K562 treated with DMSO at 1 percent for 12 hours (cell line): ENCODE data around the gene OR2M3. TPM values are rescaled to one million over a fixed set of nuclear protein-coding genes. Genes with fewer than 3 reads are reported as not detected.

Source experiments
- total RNA-seq: library from RNA; unstranded; fragments of 300-600 nt; gene quantifications from 2 replicates; pipeline ENCODE4 v1.2.3, GENCODE V29; 2022; ENCODE audit not compliant: insufficient read depth

OR2M3 gene
- total RNA-seq, result not detected in 2 replicates

GRCh38 chr1:248196965-248197364 lies at the start of gene OR2M3:
TSS of gene OR2M3 (plus strand) at chr1:248197265. CDS start at chr1:248203068, 5,803 bp downstream.

GRCh38 chr1:248174521-248174920 lies 22.5 kb upstream of the OR2M3 start, which contains the start of gene OR2M2:
TSS of gene OR2M2 (plus strand) at chr1:248174821. CDS start at chr1:248179986, 5,165 bp downstream.

GRCh38 chr1:248231117-248231516 lies 34.1 kb downstream of the OR2M3 start, which contains the start of gene OR2M4:
TSS of gene OR2M4 (plus strand) at chr1:248231417. CDS start at chr1:248238929, 7,512 bp downstream.

Other genes with a start within 250 kb of the OR2M3 start
- gene OR2L8, start 248.4 kb upstream of the OR2M3 start, total RNA-seq, result not detected in 2 replicates
- gene OR2AK2, start 232.0 kb upstream of the OR2M3 start, total RNA-seq, result not detected in 2 replicates
- gene OR2L5, start 183.6 kb upstream of the OR2M3 start, total RNA-seq, result not detected in 2 replicates
- gene OR2L2, start 167.2 kb upstream of the OR2M3 start, total RNA-seq, result not detected in 2 replicates
- gene OR2L3, start 150.4 kb upstream of the OR2M3 start, total RNA-seq, result not detected in 2 replicates
- gene OR2L13, start 102.1 kb upstream of the OR2M3 start, total RNA-seq, result not detected in 2 replicates
- gene OR2M5, start 52.1 kb upstream of the OR2M3 start, total RNA-seq, result not detected in 2 replicates
- gene OR2M2, start 22.4 kb upstream of the OR2M3 start, total RNA-seq, result not detected in 2 replicates
- not detected in 2 replicates for gene OR2M4, start 34.2 kb downstream of the OR2M3 start, total RNA-seq
- not detected in 2 replicates for gene OR2T33, start 80.7 kb downstream of the OR2M3 start, total RNA-seq
- gene OR2T12, start 106.2 kb downstream of the OR2M3 start, total RNA-seq, result not detected in 2 replicates
- not detected in 2 replicates for gene OR2M7, start 127.3 kb downstream of the OR2M3 start, total RNA-seq
- gene OR14C36, start 151.5 kb downstream of the OR2M3 start, total RNA-seq, result not detected in 2 replicates
- gene OR2T4, start 164.4 kb downstream of the OR2M3 start, total RNA-seq, result not detected in 2 replicates
- not detected in 2 replicates for gene OR2T6, start 178.5 kb downstream of the OR2M3 start, total RNA-seq
- not detected in 2 replicates for gene OR2T1, start 205.8 kb downstream of the OR2M3 start, total RNA-seq
- not detected in 2 replicates for gene OR2T2, start 248.4 kb downstream of the OR2M3 start, total RNA-seq